SK-N-SH treated with all-trans-retinoic acid at 6 μM for 48 hours (cell line): ENCODE data around the gene DDX1.

Experiments
- ATAC-seq: fragments of 200-7000 bp; cut with Tn5 transposase; 3 replicates; pipeline ENCODE4 v1.9.1; 2020; ENCODE audit warnings: mild to moderate bottlenecking, moderate library complexity
- ARNTL ChIP-seq: fragments of 450-650 bp; formaldehyde crosslinking; IDR thresholded peaks from 2 replicates; pipeline ENCODE4 v1.5.0; 2020; ENCODE audit warnings: low read depth, mild to moderate bottlenecking, moderate library complexity, borderline replicate concordance
- BACH2 ChIP-seq: fragments of 250-450 bp; sonication (Bioruptor Pico); IDR thresholded peaks from 2 replicates; pipeline ENCODE4 v1.9.0; 2021; ENCODE audit warnings: mild to moderate bottlenecking, borderline replicate concordance
- CSDC2 ChIP-seq: fragments of 250-450 bp; sonication (Bioruptor Pico); IDR thresholded peaks from 2 replicates; pipeline ENCODE4 v1.5.0; 2020; ENCODE audit warnings: mild to moderate bottlenecking, moderate library complexity
- GLIS3 ChIP-seq: fragments of 250-450 bp; sonication (Bioruptor Pico); IDR thresholded peaks from 2 replicates; pipeline ENCODE4 v1.5.0; 2020; ENCODE audit warnings: mild to moderate bottlenecking, moderate library complexity
- OSR1 ChIP-seq: fragments of 250-450 bp; sonication (Bioruptor Pico); IDR thresholded peaks from 2 replicates; pipeline ENCODE4 v1.8.0; 2022; ENCODE audit warnings: moderate library complexity, mild to moderate bottlenecking, inconsistent platforms
- PPARA ChIP-seq: fragments of 250-450 bp; sonication (Bioruptor Pico); IDR thresholded peaks from 2 replicates; pipeline ENCODE4 v1.5.0; 2020; ENCODE audit warnings: mild to moderate bottlenecking, borderline replicate concordance
- RARB ChIP-seq: fragments of 250-450 bp; sonication (Bioruptor Pico); IDR thresholded peaks from 2 replicates; pipeline ENCODE4 v1.8.0; 2021; ENCODE audit warnings: mild to moderate bottlenecking, moderate library complexity
- SNAI2 ChIP-seq: fragments of 250-450 bp; sonication (Bioruptor Pico); IDR thresholded peaks from 2 replicates; pipeline ENCODE4 v1.5.0; 2020; ENCODE audit warnings: mild to moderate bottlenecking, moderate library complexity
- TCF4 ChIP-seq: fragments of 250-450 bp; sonication (Bioruptor Pico); IDR thresholded peaks from 2 replicates; pipeline ENCODE4 v1.8.0; 2021; ENCODE audit warnings: mild to moderate bottlenecking, moderate library complexity, borderline replicate concordance
- TOX ChIP-seq: fragments of 250-450 bp; sonication (Bioruptor Pico); IDR thresholded peaks from 2 replicates; pipeline ENCODE4 v1.8.0; 2021; ENCODE audit warnings: mild to moderate bottlenecking, moderate library complexity, borderline replicate concordance
- ZC3H10 ChIP-seq: fragments of 250-450 bp; sonication (Bioruptor Pico); IDR thresholded peaks from 2 replicates; pipeline ENCODE4 v1.5.1; 2021; ENCODE audit warnings: mild to moderate bottlenecking, moderate library complexity
- ZNF70 ChIP-seq: fragments of 450-650 bp; formaldehyde crosslinking; IDR thresholded peaks from 2 replicates; pipeline ENCODE4 v1.5.0; 2020; ENCODE audit warnings: mild to moderate bottlenecking, moderate library complexity
- ZNF8 ChIP-seq: fragments of 450-650 bp; formaldehyde crosslinking; IDR thresholded peaks from 2 replicates; pipeline ENCODE4 v1.5.0; 2020; ENCODE audit warnings: mild to moderate bottlenecking, moderate library complexity
- TF ChIP-seq, protein P1 (sequence below): fragments of 250-450 bp; sonication (Bioruptor Pico); IDR thresholded peaks from 2 replicates; pipeline ENCODE4 v1.5.0; 2020; ENCODE audit warnings: mild to moderate bottlenecking, moderate library complexity
- TF ChIP-seq, protein P2 (sequence below): fragments of 250-450 bp; sonication (Bioruptor Pico); IDR thresholded peaks from 2 replicates; pipeline ENCODE4 v1.5.1; 2021; ENCODE audit warnings: mild to moderate bottlenecking, moderate library complexity
- TF ChIP-seq, protein P3 (sequence below): fragments of 250-450 bp; sonication (Bioruptor Pico); IDR thresholded peaks from 2 replicates; pipeline ENCODE4 v1.5.1; 2020; ENCODE audit warnings: low read depth, mild to moderate bottlenecking, moderate library complexity
- TF ChIP-seq, protein P4 (sequence below): fragments of 250-450 bp; sonication (Bioruptor Pico); IDR thresholded peaks from 2 replicates; pipeline ENCODE4 v1.8.0; 2020; ENCODE audit warnings: mild to moderate bottlenecking, moderate library complexity, borderline replicate concordance
- TF ChIP-seq, protein P5 (sequence below): fragments of 250-450 bp; sonication (Bioruptor Pico); IDR thresholded peaks from 2 replicates; pipeline ENCODE4 v1.8.0; 2021; ENCODE audit warnings: low read depth, mild to moderate bottlenecking, moderate library complexity, borderline replicate concordance

The DDX1 gene

DNA sequence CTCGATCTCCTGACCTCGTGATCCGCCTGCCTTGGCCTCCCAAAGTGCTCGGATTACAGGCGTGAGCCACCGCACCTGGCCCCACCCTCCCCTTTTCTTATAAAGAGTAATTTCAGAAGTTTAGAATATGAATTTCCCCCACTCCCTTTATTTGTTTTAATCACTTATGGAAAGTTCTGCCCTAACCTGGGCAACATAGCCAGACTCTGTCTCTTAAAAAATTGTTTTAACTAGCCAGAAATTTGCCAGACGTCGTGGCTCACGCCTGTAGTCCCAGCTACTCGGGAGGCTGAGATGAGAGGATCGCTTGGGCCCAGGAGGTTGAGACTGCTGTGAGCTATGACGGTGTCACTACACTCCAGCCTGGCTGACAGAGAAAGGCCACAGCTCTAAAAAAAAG lies 22.8 kb upstream of the DDX1 start:
- ATAC-seq = no peak
- TF ChIP-seq, protein P1, sequence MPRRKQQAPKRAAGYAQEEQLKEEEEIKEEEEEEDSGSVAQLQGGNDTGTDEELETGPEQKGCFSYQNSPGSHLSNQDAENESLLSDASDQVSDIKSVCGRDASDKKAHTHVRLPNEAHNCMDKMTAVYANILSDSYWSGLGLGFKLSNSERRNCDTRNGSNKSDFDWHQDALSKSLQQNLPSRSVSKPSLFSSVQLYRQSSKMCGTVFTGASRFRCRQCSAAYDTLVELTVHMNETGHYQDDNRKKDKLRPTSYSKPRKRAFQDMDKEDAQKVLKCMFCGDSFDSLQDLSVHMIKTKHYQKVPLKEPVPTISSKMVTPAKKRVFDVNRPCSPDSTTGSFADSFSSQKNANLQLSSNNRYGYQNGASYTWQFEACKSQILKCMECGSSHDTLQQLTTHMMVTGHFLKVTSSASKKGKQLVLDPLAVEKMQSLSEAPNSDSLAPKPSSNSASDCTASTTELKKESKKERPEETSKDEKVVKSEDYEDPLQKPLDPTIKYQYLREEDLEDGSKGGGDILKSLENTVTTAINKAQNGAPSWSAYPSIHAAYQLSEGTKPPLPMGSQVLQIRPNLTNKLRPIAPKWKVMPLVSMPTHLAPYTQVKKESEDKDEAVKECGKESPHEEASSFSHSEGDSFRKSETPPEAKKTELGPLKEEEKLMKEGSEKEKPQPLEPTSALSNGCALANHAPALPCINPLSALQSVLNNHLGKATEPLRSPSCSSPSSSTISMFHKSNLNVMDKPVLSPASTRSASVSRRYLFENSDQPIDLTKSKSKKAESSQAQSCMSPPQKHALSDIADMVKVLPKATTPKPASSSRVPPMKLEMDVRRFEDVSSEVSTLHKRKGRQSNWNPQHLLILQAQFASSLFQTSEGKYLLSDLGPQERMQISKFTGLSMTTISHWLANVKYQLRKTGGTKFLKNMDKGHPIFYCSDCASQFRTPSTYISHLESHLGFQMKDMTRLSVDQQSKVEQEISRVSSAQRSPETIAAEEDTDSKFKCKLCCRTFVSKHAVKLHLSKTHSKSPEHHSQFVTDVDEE (CRISPR knock-in tag) = no peak
- TF ChIP-seq, protein P2, sequence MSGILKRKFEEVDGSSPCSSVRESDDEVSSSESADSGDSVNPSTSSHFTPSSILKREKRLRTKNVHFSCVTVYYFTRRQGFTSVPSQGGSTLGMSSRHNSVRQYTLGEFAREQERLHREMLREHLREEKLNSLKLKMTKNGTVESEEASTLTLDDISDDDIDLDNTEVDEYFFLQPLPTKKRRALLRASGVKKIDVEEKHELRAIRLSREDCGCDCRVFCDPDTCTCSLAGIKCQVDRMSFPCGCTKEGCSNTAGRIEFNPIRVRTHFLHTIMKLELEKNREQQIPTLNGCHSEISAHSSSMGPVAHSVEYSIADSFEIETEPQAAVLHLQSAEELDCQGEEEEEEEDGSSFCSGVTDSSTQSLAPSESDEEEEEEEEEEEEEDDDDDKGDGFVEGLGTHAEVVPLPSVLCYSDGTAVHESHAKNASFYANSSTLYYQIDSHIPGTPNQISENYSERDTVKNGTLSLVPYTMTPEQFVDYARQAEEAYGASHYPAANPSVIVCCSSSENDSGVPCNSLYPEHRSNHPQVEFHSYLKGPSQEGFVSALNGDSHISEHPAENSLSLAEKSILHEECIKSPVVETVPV (CRISPR knock-in tag) = no peak
- TF ChIP-seq GLIS3 (CRISPR knock-in tag) = no peak
- no peak for TF ChIP-seq TOX (CRISPR knock-in tag)
- no peak for TF ChIP-seq SNAI2 (CRISPR knock-in tag)
- TF ChIP-seq, protein P3, sequence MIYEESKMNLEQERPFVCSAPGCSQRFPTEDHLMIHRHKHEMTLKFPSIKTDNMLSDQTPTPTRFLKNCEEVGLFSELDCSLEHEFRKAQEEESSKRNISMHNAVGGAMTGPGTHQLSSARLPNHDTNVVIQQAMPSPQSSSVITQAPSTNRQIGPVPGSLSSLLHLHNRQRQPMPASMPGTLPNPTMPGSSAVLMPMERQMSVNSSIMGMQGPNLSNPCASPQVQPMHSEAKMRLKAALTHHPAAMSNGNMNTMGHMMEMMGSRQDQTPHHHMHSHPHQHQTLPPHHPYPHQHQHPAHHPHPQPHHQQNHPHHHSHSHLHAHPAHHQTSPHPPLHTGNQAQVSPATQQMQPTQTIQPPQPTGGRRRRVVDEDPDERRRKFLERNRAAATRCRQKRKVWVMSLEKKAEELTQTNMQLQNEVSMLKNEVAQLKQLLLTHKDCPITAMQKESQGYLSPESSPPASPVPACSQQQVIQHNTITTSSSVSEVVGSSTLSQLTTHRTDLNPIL (CRISPR knock-in tag) = no peak

DNA sequence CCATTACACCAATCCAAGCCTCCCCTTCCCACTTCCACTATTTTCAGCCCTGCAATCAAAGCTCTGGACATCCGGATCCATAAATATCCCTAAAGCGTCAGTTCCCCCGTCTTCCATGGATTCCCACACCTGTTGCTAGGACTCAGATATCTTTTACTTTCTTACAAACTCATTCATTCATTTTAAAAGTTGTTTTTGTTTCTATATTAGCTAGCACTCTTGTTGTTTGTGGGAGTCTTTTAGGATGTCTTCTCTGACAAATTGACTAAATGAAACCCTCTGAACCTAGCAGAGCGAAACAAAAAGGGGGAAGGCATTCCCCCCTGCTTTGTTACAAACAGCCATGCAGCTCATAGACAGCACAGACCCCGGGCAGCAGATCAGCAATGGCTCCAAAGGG lies 21.6 kb upstream of the DDX1 start:
- no peak for ATAC-seq

DNA sequence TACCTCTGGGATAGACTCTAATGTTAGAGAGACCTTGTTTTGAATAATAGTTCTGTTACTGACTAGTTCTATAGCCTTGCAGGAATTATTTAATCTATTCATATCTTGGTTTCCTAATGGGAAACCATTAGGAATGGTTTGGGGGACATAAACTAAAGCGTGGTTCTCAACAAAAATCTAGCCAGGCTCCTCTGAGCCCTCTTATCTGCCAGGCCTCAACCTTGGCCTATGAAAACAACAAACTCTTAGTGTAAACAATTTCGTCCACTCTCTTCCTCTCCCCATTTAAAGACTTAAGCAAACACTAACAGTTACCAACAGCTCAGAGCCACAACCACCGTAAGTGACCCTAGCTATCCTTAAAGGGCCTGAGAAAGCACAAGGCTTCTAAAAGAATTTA lies 19.9 kb upstream of the DDX1 start:
- ATAC-seq = no peak

More for the DNA sequence above, 21.6 kb upstream of the DDX1 start:
- TF ChIP-seq CSDC2 (CRISPR knock-in tag) = no peak

DNA sequence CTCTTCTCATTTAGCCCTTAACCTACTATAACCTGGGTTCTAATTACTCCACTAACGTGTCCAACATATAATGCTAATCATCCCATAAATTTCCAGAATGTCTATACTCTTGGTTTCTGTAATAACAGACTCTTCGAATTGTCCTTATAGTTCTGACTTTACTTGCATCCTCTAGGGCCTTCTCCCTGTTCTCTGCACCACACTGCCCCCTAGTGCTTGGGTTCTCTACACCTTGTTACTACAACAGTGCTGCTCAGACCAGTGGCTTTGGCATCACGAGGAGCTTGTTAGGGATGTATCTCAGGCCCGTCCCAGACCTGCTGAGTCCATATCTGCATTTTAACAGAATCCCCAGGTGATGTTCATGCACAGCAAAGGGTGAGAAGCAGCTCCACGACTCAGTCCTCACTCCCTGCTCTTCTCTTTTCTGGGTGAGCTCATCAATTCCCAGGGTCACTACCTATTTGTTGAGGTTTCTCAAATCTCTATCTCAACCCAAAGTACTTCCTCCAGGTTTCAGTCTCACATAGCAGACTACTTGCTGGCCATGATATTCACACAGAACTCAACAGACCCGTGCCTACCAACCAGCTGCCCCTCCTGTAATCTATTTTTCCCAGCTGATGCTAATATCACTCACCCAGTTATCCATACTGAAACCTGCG lies 14.5 kb upstream of the DDX1 start:
- ATAC-seq = peak; percentile 100
- TF ChIP-seq, protein P4, sequence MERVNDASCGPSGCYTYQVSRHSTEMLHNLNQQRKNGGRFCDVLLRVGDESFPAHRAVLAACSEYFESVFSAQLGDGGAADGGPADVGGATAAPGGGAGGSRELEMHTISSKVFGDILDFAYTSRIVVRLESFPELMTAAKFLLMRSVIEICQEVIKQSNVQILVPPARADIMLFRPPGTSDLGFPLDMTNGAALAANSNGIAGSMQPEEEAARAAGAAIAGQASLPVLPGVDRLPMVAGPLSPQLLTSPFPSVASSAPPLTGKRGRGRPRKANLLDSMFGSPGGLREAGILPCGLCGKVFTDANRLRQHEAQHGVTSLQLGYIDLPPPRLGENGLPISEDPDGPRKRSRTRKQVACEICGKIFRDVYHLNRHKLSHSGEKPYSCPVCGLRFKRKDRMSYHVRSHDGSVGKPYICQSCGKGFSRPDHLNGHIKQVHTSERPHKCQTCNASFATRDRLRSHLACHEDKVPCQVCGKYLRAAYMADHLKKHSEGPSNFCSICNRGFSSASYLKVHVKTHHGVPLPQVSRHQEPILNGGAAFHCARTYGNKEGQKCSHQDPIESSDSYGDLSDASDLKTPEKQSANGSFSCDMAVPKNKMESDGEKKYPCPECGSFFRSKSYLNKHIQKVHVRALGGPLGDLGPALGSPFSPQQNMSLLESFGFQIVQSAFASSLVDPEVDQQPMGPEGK = no peak
- no peak for TF ChIP-seq ZC3H10
- TF ChIP-seq, protein P2 (CRISPR knock-in tag) = no peak
- no peak for TF ChIP-seq OSR1 (CRISPR knock-in tag)
- TF ChIP-seq TCF4 = no peak
- TF ChIP-seq PPARA (CRISPR knock-in tag) = no peak
- no peak for TF ChIP-seq BACH2
- no peak for TF ChIP-seq ZNF70 (CRISPR knock-in tag)
- TF ChIP-seq RARB (CRISPR knock-in tag) = no peak

More for the DNA sequence above, 19.9 kb upstream of the DDX1 start:
- TF ChIP-seq, protein P5, sequence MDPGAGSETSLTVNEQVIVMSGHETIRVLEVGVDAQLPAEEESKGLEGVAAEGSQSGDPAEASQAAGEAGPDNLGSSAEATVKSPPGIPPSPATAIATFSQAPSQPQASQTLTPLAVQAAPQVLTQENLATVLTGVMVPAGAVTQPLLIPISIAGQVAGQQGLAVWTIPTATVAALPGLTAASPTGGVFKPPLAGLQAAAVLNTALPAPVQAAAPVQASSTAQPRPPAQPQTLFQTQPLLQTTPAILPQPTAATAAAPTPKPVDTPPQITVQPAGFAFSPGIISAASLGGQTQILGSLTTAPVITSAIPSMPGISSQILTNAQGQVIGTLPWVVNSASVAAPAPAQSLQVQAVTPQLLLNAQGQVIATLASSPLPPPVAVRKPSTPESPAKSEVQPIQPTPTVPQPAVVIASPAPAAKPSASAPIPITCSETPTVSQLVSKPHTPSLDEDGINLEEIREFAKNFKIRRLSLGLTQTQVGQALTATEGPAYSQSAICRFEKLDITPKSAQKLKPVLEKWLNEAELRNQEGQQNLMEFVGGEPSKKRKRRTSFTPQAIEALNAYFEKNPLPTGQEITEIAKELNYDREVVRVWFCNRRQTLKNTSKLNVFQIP (CRISPR knock-in tag) = no peak
- no peak for TF ChIP-seq ZNF8 (CRISPR knock-in tag)
- TF ChIP-seq, protein P3 (CRISPR knock-in tag) = no peak
- TF ChIP-seq ZC3H10 = no peak
- TF ChIP-seq RARB (CRISPR knock-in tag) = no peak
- no peak for TF ChIP-seq TCF4
- TF ChIP-seq, protein P4 = no peak
- TF ChIP-seq BACH2 = no peak
- no peak for TF ChIP-seq ARNTL (CRISPR knock-in tag)
- no peak for TF ChIP-seq TOX (CRISPR knock-in tag)
- TF ChIP-seq CSDC2 (CRISPR knock-in tag) = no peak
- no peak for TF ChIP-seq PPARA (CRISPR knock-in tag)
- TF ChIP-seq, all 23 proteins: peak for 0
